ENCODE results near the gene ATP8A2. TPM values are rescaled to one million over a fixed set of nuclear protein-coding genes. Genes with fewer than 3 reads are reported as not detected.
A peak's percentile ranks its signal among the peaks of the same experiment; 100 is the strongest.
"Not testable (repeated sequence)": the region's sequence is repeated elsewhere in the genome, so short reads cannot be mapped to it uniquely, and the experiment has no call there.

Gene ATP8A2
- polyA plus RNA-seq, 1 donor = 1.6 TPM

DNA sequence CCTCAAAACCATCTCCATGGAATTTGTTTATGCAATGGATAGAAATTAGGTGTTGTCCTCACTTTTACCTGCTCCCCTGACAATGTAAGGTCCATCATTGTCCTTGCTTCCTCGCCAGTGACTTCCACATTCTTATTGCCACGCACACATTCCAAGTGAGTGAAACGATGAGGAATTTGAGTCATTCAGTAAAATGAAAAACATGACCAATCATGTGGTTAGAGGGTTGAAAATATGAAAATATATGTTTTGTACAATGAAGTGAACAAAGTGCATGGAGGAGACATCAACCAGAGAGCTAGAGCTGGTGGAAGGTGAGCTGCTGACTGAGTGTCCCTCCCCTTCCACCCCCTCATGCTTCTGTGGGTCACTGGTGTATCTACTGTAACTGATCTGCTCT is 91.7 kb downstream of the ATP8A2 start:
- DNase-seq = no peak

GRCh38 chr13:25466880-25467279 is 95.1 kb downstream of the ATP8A2 start:
- no peak for DNase-seq

- DNase-seq = peak; percentile 8
Observed at GRCh38 chr13:25468325-25469168, 96.8 kb downstream of the ATP8A2 start.

DNA sequence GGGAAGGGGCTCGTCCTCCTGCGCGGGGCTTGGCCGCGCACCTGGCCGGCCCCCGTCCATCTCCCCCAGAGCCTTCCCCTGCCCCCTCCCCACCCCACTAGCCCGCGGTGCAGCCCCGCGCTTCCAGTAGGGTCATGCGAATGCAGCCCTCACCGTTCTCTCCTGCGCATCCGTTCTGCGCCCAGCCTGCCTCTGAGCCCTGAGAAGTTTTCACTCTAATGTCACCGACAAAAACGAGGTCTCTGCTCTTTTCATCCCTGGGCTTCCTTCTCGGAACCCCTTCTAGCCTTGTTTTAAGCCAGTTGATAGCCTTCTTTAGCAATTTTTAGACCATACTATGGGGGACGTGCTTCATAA is 97.4 kb downstream of the ATP8A2 start:
- no peak for DNase-seq

DNA sequence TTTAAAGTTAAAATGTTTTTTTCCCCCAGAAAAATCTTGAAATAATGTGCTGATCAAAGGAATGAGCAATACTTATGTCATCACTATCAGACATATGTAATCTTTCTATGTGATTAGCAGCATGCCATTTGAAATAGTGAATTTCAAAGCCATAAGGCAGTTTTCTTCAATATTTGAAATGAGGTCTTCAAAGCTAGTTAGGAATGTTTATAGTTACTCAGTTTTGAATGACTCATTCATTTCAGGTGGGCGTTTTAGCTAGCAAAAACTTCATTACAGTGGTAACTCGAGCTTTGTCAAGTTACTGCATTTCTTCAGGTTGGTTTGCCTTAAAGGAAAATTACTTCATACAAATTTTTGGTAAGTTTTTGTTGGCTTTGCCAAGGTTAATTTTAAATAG is 102.1 kb downstream of the ATP8A2 start:
- no peak for DNase-seq

DNA sequence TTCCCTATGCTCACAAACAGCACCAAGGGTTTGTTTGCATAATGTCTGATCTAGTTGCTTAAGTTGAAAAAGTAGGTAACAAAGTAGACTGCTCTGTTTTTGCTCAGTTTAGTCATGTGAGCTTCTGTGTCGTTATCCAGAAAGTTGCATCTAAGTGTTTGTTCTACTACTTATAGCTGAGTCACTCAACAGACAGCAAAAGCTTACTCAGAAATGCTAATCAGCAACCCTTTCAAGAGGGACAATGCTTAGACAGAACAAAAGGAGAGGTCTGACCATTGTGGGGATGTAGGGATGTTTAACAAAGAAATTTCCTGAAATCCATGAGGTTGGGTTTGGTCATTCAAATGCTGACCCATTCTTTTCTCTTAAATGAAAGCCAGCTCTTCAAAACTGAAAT is 106.4 kb downstream of the ATP8A2 start:
- DNase-seq = no peak

- DNase-seq = no peak
Observed at GRCh38 chr13:25489238-25489637, 117.5 kb downstream of the ATP8A2 start.

DNA sequence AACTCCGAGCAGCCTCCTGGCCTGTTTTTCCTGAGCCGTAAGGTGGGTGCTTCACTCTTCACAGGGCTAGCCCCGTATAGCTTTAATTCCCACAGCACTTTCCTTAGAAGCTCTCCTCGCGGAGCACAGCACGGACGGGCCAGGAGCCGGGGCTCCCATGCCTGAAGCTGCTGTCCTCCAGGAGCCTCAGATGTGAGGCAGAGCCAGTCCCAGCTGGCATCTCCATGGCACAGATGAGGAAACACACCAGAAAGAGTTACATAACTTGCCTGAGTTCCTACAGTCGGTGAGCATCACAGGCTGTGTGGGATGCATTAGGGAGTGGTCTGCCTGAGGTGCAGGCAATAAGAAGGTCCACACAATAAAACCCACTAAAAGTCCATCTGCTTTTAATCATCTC is 118.5 kb downstream of the ATP8A2 start:
- DNase-seq = no peak

- no peak for DNase-seq
Observed at GRCh38 chr13:25493931-25494640, 122.3 kb downstream of the ATP8A2 start.

GRCh38 chr13:25494698-25495411 is 123.1 kb downstream of the ATP8A2 start:
- no peak for DNase-seq

DNA sequence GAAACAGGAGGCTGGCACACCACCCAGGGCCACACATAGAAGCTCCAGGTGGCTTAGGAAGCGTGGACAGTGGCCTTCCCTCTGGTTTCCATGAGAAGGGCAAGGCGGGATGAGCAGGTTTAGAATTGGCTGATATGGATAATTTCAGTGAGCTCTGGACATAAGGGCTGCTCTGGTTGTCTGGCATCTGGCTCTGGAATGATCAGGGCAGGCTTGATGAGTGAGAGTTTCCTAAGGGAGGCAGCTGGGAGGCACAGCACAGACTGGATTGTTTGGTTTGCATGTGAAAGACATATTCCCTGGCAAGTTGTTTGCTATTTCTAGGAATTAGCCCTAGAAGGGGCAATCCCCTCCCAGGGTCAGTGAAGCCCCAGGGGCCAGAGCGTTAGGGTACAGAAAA is 129.5 kb downstream of the ATP8A2 start:
- no peak for DNase-seq

- no peak for DNase-seq
Observed at GRCh38 chr13:25502031-25502430, 130.3 kb downstream of the ATP8A2 start.

DNA sequence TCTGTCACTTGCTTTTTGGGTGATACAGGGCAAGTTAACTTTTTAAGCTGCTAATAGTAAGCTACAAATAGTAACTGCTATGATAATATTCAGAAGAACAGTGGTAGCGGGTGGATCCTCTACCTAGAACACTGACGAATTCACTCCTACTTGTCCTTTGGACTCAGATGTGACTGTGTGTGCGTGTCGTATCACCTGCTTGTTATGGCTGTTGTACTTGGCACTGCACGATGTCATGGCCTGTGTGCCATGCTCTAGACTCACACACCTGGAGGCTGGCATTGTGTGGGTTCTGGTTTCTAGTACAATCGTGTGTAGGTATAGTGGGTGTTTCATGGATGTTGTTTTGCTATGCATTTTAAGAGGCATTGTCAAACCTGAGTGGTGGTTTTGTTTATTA is 130.8 kb downstream of the ATP8A2 start:
- DNase-seq = no peak

- DNase-seq = no peak
Observed at GRCh38 chr13:25503856-25504255, 132.1 kb downstream of the ATP8A2 start.

GRCh38 chr13:25507841-25508240 is 136.1 kb downstream of the ATP8A2 start:
- no peak for DNase-seq

GRCh38 chr13:25513060-25513459 is 141.3 kb downstream of the ATP8A2 start:
- not testable (repeated sequence) for DNase-seq

DNA sequence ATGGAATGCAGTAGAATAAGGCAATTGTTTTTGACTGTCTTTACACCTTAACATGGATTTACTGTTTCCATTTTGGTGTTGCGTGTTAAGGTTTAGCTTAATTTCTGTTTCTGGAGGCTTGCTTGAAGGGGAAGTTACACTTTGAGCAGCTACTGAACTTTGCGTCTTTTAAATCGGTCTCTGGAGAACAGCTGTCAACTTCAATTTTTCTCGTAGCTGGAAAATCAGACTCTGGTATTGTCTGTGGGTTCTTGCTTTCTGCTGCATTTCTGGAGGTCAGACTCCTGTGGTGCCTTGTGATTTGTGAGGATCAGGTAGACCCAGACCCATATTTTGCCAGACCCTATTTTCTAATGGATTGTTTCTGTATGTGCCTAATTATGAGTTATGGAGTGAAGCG is 146.7 kb downstream of the ATP8A2 start:
- no peak for DNase-seq

DNA sequence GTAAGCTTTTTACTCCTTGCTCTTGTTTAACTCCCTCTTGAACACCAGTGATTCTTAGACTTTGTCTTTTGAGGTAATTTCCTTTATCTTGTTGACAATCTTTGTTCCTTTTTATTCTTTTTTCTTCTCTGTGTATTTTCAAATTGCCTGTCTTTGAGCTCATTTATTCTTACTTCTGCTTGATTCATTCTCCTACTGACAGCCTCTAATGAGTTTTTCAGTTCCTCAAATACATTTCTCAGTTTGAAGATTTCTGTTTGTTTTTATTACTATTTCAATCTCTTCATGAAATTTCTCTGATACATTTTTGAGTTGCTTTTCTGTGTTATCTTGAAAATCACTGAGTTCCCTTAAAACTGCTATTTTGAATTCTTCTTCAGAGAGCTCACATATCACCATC is 154.1 kb downstream of the ATP8A2 start:
- no peak for DNase-seq

- DNase-seq = no peak
Observed at GRCh38 chr13:25528266-25528665, 156.5 kb downstream of the ATP8A2 start.

GRCh38 chr13:25529425-25529824 is 157.7 kb downstream of the ATP8A2 start:
- DNase-seq = no peak

DNA sequence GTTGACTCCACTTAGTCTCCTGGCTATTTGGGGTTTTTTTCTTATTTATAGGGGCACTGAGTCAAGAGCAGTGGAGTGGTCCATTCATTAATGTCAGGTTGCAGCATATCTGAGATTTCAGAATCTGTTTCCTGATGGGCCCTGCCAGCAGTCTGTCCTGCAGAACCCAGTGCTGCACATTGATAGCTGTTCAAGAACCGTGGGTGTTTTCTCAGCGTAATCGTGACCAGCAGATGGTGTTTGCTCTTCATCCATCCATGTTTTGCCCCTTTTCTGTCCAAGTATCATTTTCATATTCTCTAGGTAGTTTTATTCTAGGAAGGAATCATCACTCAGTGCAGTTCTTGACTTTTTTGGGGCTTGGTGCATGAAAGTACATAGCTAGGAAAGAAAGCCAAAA is 166.5 kb downstream of the ATP8A2 start:
- DNase-seq = no peak

- no peak for DNase-seq
Observed at GRCh38 chr13:25541434-25542123, 169.8 kb downstream of the ATP8A2 start.

- not testable (repeated sequence) for DNase-seq
Observed at GRCh38 chr13:25548991-25549390, 177.2 kb downstream of the ATP8A2 start.

Data from hindlimb muscle (tissue), 1 donor.